HepG2 (cell line): ENCODE data around the gene SENP5. TPM values are rescaled to one million over a fixed set of nuclear protein-coding genes. Genes with fewer than 3 reads are reported as not detected.

Experiments
- DR1 ChIP-seq: sonication (generic); formaldehyde crosslinking; IDR thresholded peaks from 2 replicates; pipeline ENCODE4 v1.8.0; 2021; ENCODE audit warnings: mild to moderate bottlenecking, missing genetic modification reagents, inconsistent platforms
- MAFG ChIP-seq: sonication (generic); formaldehyde crosslinking; IDR thresholded peaks from 2 replicates; pipeline ENCODE4 v1.5.1; 2020; ENCODE audit warnings: mild to moderate bottlenecking, missing genetic modification reagents
- MEIS2 ChIP-seq: sonication (generic); formaldehyde crosslinking; IDR thresholded peaks from 2 replicates; pipeline ENCODE4 v1.9.0; 2021; ENCODE audit warnings: mild to moderate bottlenecking, missing genetic modification reagents
- MTA3 ChIP-seq: sonication (generic); formaldehyde crosslinking; IDR thresholded peaks from 2 replicates; pipeline ENCODE4 v1.4.0; 2020; ENCODE audit warnings: missing genetic modification reagents
- NBN ChIP-seq: fragments of 450-650 bp; conservative IDR thresholded peaks from 2 replicates; pipeline ENCODE4 v1.6.1; 2017
- PHF20 ChIP-seq: sonication (generic); formaldehyde crosslinking; IDR thresholded peaks from 2 replicates; pipeline ENCODE4 v1.5.0; 2020; ENCODE audit warnings: mild to moderate bottlenecking, missing genetic modification reagents
- SNAPC2 ChIP-seq: sonication (generic); formaldehyde crosslinking; IDR thresholded peaks from 2 replicates; pipeline ENCODE4 v1.8.1; 2022; ENCODE audit warnings: mild to moderate bottlenecking, missing genetic modification reagents
- SP1 ChIP-seq, 2 experiments: fragments of 450-650 bp in 1 of 2; sonication (generic) in 1 of 2; formaldehyde crosslinking in 1 of 2; IDR thresholded peaks; 2 replicates each; pipeline versions ENCODE4 v1.4.0 to v1.6.1; 2016 to 2020; ENCODE audit warnings: missing genetic modification reagents in 1 of 2
- TCF7L2 ChIP-seq: IDR thresholded peaks from 2 replicates; pipeline ENCODE4 v1.6.1; 2011; ENCODE audit warnings: mild to moderate bottlenecking, low read depth, low read length, moderate library complexity
- ZFX ChIP-seq: sonication (generic); formaldehyde crosslinking; IDR thresholded peaks from 2 replicates; pipeline ENCODE4 v1.4.0; 2020; ENCODE audit warnings: mild to moderate bottlenecking, low read depth, missing genetic modification reagents, moderate library complexity
- ZNF205 ChIP-seq: IDR thresholded peaks from 2 replicates; pipeline ENCODE4 v1.6.1; 2018; ENCODE audit warnings: missing biosample characterization, missing genetic modification reagents
- ZNF296 ChIP-seq: sonication (generic); formaldehyde crosslinking; conservative IDR thresholded peaks from 2 replicates; pipeline ENCODE4 v1.5.0; 2020; ENCODE audit warnings: mild to moderate bottlenecking, missing genetic modification reagents
- ZNF574 ChIP-seq: sonication (generic); formaldehyde crosslinking; IDR thresholded peaks from 2 replicates; pipeline ENCODE4 v1.4.0; 2020; ENCODE audit warnings: missing genetic modification reagents
- ZNF672 ChIP-seq: sonication (generic); formaldehyde crosslinking; IDR thresholded peaks from 2 replicates; pipeline ENCODE4 v1.8.1; 2022; ENCODE audit warnings: missing genetic modification reagents
- ZNF709 ChIP-seq: sonication (generic); formaldehyde crosslinking; IDR thresholded peaks from 2 replicates; pipeline ENCODE4 v1.5.0; 2020; ENCODE audit warnings: mild to moderate bottlenecking, missing genetic modification reagents
- ZNF724P ChIP-seq: sonication (generic); formaldehyde crosslinking; IDR thresholded peaks from 2 replicates; pipeline ENCODE4 v1.8.0; 2022; ENCODE audit warnings: missing genetic modification reagents, borderline replicate concordance
- ZNF816 ChIP-seq: sonication (generic); formaldehyde crosslinking; IDR thresholded peaks from 2 replicates; pipeline ENCODE4 v1.8.0; 2022; ENCODE audit warnings: missing genetic modification reagents, mild to moderate bottlenecking, borderline replicate concordance
- polyA plus RNA-seq, 8 experiments: library from polyadenylated mRNA; depleted of rRNA in 3 of 8; stranded (reverse) in 7 of 8; unstranded in 1 of 8; fragments of >200 nt; fragmentation: Illumina TruSeq in 4 of 8; extraction: Trizol in 4 of 8; gene quantifications; 2 replicates each; pipeline versions ENCODE4 v1.2.1 to v1.2.3, GENCODE V29; 2011 to 2016; ENCODE audit warnings: low read depth in 4 of 8, missing spikeins in 1 of 8, mixed read lengths in 1 of 8; ENCODE audit not compliant: insufficient read depth in 1 of 8
- total RNA-seq, 5 experiments: library from RNA; depleted of rRNA; stranded (reverse); fragments of >200 nt; fragmentation: Illumina TruSeq; extraction: Trizol; gene quantifications; 2 replicates each; pipeline ENCODE4 v1.2.3, GENCODE V29; 2016; ENCODE audit warnings: low read depth in 1 of 5
- TF ChIP-seq, protein P1 (sequence below): fragments of 450-650 bp; IDR thresholded peaks from 2 replicates; pipeline ENCODE4 v1.6.1; 2017
- TF ChIP-seq, protein P2 (sequence below): sonication (generic); formaldehyde crosslinking; IDR thresholded peaks from 2 replicates; pipeline ENCODE4 v1.4.0; 2020; ENCODE audit warnings: low read depth, mild to moderate bottlenecking, missing genetic modification reagents
- TF ChIP-seq, protein P3 (sequence below): sonication (generic); formaldehyde crosslinking; IDR thresholded peaks from 2 replicates; pipeline ENCODE4 v1.4.0; 2020; ENCODE audit warnings: mild to moderate bottlenecking, low read depth, missing genetic modification reagents
- TF ChIP-seq, protein P4 (sequence below): IDR thresholded peaks from 2 replicates; pipeline ENCODE4 v1.6.1; 2012; ENCODE audit warnings: low read depth, low read length, improper control_type of control experiment
- TF ChIP-seq, protein P5 (sequence below): sonication (generic); formaldehyde crosslinking; IDR thresholded peaks from 2 replicates; pipeline ENCODE4 v1.5.0; 2020; ENCODE audit warnings: missing genetic modification reagents, mild to moderate bottlenecking, borderline replicate concordance

Gene SENP5
- total and polyA plus RNA-seq, 2 of the 13 experiments (the other 11 are each of a cell fraction or from before 2014, with no cell fraction given), result 17.6 to 30.9 TPM

DNA sequence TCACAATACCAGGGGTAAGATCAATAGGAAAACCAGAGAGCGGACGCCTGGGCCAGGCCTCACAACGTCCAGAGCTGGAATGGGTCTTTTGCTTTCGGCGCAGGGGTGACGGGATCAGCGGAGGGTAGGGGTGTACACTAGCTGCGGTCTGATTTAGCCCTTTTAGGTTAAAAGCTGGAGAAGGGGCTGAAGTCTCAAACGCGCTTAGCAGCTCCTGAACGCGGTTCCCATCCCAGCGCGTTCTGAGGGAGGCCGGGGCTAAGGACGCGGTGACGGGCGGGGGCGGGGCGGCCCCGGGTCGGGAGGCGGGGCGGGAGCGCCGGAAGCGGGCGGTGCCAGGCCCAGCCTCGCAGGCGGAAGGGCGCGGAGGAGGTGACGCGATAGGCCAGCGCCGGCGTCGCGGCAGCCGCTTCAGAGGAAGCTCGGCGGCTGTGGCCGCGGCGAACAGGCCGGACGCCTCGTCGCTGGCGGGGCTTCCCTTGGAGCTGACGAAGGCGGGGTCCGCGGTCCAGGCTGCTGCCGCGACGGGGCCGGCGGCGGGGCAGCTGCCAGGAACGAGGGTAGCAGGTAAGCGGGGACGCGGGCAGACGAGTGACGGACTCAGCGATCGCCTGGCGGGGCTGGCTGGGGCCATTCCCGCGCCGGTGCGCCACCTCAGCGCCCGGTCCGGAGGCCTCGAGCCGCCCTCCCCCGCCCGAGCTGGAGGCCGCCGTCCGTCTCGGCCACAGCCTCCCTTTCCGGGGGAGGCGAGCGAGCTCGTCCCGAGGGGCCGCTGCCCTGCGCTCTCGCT, at the start of gene SENP5 (continued):
- 0 out of 2 replicates have a peak, but pooled peaks have one; percentile 22 for TF ChIP-seq MEIS2 (CRISPR knock-in tag)
- peak; percentile 92 for TF ChIP-seq PHF20 (CRISPR knock-in tag)
- no peak for TF ChIP-seq ZNF672
- 0 out of 2 replicates have a peak, but pooled peaks have one; percentile 44 for TF ChIP-seq SNAPC2 (CRISPR knock-in tag)
- TF ChIP-seq DR1 (CRISPR knock-in tag), result no peak; the same call in 1 of the 2 replicates
- no peak for TF ChIP-seq ZNF296 (CRISPR knock-in tag)
- TF ChIP-seq, protein P1, sequence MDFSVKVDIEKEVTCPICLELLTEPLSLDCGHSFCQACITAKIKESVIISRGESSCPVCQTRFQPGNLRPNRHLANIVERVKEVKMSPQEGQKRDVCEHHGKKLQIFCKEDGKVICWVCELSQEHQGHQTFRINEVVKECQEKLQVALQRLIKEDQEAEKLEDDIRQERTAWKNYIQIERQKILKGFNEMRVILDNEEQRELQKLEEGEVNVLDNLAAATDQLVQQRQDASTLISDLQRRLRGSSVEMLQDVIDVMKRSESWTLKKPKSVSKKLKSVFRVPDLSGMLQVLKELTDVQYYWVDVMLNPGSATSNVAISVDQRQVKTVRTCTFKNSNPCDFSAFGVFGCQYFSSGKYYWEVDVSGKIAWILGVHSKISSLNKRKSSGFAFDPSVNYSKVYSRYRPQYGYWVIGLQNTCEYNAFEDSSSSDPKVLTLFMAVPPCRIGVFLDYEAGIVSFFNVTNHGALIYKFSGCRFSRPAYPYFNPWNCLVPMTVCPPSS, result no peak
- peak; percentile 98 for TF ChIP-seq ZFX (CRISPR knock-in tag)
- TF ChIP-seq ZNF709 (CRISPR knock-in tag), result no peak
- TF ChIP-seq, protein P2, sequence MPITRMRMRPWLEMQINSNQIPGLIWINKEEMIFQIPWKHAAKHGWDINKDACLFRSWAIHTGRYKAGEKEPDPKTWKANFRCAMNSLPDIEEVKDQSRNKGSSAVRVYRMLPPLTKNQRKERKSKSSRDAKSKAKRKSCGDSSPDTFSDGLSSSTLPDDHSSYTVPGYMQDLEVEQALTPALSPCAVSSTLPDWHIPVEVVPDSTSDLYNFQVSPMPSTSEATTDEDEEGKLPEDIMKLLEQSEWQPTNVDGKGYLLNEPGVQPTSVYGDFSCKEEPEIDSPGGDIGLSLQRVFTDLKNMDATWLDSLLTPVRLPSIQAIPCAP (CRISPR knock-in tag), result no peak
- TF ChIP-seq, protein P3, sequence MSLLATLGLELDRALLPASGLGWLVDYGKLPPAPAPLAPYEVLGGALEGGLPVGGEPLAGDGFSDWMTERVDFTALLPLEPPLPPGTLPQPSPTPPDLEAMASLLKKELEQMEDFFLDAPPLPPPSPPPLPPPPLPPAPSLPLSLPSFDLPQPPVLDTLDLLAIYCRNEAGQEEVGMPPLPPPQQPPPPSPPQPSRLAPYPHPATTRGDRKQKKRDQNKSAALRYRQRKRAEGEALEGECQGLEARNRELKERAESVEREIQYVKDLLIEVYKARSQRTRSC (CRISPR knock-in tag), result no peak
- TF ChIP-seq MTA3, result no peak
- TF ChIP-seq, protein P4, sequence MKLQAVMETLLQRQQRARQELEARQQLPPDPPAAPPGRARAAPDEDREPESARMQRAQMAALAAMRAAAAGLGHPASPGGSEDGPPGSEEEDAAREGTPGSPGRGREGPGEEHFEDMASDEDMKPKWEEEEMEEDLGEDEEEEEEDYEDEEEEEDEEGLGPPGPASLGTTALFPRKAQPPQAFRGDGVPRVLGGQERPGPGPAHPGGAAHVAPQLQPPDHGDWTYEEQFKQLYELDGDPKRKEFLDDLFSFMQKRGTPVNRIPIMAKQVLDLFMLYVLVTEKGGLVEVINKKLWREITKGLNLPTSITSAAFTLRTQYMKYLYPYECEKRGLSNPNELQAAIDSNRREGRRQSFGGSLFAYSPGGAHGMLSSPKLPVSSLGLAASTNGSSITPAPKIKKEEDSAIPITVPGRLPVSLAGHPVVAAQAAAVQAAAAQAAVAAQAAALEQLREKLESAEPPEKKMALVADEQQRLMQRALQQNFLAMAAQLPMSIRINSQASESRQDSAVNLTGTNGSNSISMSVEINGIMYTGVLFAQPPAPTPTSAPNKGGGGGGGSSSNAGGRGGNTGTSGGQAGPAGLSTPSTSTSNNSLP, result no peak
- TF ChIP-seq ZNF724P (CRISPR knock-in tag), result no peak
- no peak for TF ChIP-seq ZNF205
- no peak for TF ChIP-seq MAFG (CRISPR knock-in tag)
- TF ChIP-seq ZNF816 (CRISPR knock-in tag), result 0 out of 2 replicates have a peak, but pooled peaks have one; percentile 22
- no peak for TF ChIP-seq SP1 (IDR thresholded peaks at IDR 0.05)
- peak; percentile 77 for TF ChIP-seq SP1 (CRISPR knock-in tag; IDR thresholded peaks at IDR 0.05)
- TF ChIP-seq TCF7L2, result no peak
- TF ChIP-seq, protein P5, sequence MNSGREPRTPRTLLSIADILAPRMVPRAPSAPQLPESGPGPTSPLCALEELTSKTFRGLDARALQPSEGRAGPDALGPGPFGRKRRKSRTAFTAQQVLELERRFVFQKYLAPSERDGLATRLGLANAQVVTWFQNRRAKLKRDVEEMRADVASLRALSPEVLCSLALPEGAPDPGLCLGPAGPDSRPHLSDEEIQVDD (CRISPR knock-in tag), result no peak
- peak; percentile 89 for TF ChIP-seq ZNF574 (CRISPR knock-in tag)
- no peak for TF ChIP-seq NBN
